IMR-90 (cell line): Measurements from ENCODE around the gene MAN1A2.

Source experiments
- FOS ChIP-seq: fragments of 150-350 bp; IDR thresholded peaks from 2 replicates; pipeline ENCODE4 v1.6.1; 2016; ENCODE audit warnings: low read depth, low read length
- MAZ ChIP-seq: IDR thresholded peaks from 2 replicates; pipeline ENCODE4 v1.6.1; 2012; ENCODE audit warnings: low read depth, mild to moderate bottlenecking, low read length, improper control_type of control experiment, moderate library complexity, borderline replicate concordance
- NFE2L2 ChIP-seq: fragments of 150-350 bp; IDR thresholded peaks from 2 replicates; pipeline ENCODE4 v1.6.1; 2016; ENCODE audit warnings: low read depth, mild to moderate bottlenecking, low read length
- RCOR1 ChIP-seq: IDR thresholded peaks from 2 replicates; pipeline ENCODE4 v1.6.1; 2012; ENCODE audit warnings: mild to moderate bottlenecking, low read length, improper control_type of control experiment; ENCODE audit not compliant: insufficient replicate concordance
- RFX5 ChIP-seq: IDR thresholded peaks from 2 replicates; pipeline ENCODE4 v1.8.0; 2012; ENCODE audit warnings: low read depth, mild to moderate bottlenecking, low read length, moderate library complexity
- TF ChIP-seq, protein P1 (sequence below): conservative IDR thresholded peaks from 2 replicates; pipeline ENCODE4 v1.5.1; 2012; ENCODE audit warnings: mild to moderate bottlenecking, low read depth, low read length, improper control_type of control experiment

DNA sequence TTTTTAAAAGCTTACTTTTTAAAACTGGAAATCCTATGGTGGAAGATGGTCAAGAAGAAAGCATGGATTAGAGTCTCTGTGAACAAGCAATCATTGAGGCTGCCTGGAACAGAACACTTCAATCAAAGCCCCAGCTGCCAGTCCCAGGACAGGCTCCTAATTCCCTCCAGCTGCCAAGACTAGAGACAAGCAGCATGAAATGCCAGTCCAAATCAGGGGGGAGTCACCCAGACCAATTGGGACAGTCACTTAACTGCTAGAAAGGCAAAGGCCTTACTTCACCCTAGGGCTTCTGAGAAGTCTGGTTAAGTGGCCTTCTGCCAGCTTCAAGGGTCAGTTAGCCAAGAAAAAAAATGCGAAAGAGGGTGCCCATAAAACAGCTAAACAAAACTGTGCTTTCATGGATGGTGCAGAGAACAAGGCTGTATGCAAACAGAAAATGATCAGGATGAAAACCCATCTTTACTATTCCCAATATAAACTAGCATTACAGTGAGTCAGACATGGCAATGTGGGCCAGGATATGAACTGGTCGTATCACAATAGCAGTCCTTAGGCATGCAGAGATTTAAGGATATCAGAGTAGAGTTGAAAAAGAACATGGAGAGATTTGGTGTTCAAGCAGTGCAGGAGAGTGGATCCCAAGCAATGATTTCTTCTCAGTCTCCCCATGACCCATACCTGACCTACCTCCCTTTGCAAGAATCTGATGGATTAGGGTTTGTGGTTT is 31.0 kb upstream of the MAN1A2 start:
- TF ChIP-seq MAZ (no peak), RCOR1 (no peak), FOS (no peak), RFX5 (no peak), NFE2L2 (no peak)
- TF ChIP-seq, protein P1, sequence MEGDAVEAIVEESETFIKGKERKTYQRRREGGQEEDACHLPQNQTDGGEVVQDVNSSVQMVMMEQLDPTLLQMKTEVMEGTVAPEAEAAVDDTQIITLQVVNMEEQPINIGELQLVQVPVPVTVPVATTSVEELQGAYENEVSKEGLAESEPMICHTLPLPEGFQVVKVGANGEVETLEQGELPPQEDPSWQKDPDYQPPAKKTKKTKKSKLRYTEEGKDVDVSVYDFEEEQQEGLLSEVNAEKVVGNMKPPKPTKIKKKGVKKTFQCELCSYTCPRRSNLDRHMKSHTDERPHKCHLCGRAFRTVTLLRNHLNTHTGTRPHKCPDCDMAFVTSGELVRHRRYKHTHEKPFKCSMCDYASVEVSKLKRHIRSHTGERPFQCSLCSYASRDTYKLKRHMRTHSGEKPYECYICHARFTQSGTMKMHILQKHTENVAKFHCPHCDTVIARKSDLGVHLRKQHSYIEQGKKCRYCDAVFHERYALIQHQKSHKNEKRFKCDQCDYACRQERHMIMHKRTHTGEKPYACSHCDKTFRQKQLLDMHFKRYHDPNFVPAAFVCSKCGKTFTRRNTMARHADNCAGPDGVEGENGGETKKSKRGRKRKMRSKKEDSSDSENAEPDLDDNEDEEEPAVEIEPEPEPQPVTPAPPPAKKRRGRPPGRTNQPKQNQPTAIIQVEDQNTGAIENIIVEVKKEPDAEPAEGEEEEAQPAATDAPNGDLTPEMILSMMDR = no peak
